Measurements from ENCODE around the gene RRP12.
"Not testable (repeated sequence)": the region's sequence is repeated elsewhere in the genome, so short reads cannot be mapped to it uniquely, and the experiment has no call there.

RRP12 gene

GRCh38 chr10:97407211-97407951 is 6.2 kb upstream of the RRP12 start:
- peak; percentile 79 for DNase-seq

DNA sequence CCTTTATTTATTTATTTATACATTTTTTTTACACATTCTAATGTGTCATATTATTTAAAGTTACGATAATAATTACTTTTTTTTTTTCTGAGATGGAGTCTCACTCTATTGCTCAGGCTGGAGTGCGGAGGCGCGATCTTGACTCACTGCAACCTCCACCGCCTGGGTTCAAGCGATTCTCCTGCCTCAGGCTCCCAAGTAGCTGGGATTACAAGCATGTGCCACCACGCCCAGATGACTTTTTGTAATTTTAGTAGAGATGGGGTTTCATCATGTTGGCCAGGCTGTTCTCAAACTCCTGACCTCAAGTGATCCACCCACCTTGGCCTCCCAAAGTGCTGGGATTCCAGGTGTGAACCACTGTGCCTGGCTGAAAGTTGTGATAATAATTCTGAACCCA is 5.3 kb upstream of the RRP12 start:
- not testable (repeated sequence) for DNase-seq

DNA sequence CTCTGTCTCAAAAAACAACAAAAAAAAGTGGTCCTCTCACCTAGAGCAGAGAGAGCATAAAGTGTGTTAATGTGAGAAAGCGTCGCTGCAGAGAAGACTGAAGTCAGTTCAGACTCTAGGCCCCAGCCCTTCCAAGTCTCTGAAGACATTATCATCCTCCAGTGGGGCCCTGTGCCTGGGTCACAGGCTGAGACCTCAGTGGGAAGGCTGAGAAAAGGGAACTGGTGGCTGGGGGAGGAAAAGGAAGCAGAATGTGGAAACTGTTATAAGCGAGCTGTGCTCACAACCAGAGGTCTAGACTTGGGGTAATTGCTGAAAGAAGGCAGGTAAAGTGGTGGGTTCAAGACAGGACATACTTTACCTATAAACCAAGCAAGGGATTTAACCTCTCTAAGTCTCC is 4.9 kb upstream of the RRP12 start:
- DNase-seq, result no peak

DNA sequence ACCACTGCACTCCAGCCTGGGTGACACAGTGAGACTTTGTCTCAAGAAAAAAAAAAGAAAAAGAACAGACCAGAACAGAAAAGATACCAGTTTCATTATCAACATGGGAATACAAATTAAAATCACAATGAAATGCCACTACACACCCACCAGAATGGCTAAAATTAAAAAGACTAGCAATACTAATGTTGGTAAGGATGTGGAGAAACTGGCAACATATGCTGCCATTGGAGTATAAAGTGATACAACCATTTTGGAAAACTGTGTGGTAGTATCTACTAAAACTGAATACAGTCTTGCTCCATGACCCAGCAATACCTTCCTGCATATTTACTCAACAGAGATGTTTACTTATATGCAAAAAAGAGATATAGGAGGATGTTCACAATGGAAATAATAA is 2.9 kb upstream of the RRP12 start:
- no peak for DNase-seq

- DNase-seq, result no peak
Measured at GRCh38 chr10:97401455-97401919, 347 bp upstream of the RRP12 start.

DNA sequence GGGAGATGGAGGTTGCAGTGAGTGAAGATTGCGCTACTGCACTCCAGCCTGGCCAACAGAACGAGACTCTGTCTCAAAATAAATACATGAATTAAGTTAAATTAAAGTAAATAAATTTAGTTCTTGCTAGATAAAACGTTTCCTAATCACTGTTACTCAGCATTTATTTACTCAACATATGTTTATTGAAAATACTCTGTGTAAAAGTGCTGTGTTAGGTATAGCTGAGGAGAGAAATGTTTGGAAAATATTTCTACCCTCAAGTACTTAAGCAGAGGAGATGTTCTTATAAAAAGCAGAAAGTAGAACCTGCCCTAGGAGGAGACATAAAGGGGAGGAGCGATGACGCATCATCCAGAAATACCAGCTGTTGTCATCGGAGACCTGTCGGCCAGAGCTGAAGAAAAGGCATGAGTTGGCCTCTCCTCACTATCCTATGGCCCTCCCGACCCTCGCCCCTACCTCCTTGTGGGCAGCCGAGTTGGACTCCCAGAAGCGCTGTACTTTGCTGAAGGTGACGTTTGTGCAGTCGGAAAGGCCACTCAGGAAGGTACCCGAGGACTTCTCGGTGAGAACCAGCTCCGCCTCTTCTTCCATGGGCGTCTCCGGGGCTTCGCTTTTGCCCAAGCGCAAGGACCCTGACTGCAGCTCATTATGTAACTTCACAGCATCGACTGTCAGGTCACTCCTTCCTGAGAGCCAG is 1.1 kb downstream of the RRP12 start:
- DNase-seq, result no peak

GRCh38 chr10:97396056-97396455 is 5.1 kb downstream of the RRP12 start:
- no peak for DNase-seq

DNA sequence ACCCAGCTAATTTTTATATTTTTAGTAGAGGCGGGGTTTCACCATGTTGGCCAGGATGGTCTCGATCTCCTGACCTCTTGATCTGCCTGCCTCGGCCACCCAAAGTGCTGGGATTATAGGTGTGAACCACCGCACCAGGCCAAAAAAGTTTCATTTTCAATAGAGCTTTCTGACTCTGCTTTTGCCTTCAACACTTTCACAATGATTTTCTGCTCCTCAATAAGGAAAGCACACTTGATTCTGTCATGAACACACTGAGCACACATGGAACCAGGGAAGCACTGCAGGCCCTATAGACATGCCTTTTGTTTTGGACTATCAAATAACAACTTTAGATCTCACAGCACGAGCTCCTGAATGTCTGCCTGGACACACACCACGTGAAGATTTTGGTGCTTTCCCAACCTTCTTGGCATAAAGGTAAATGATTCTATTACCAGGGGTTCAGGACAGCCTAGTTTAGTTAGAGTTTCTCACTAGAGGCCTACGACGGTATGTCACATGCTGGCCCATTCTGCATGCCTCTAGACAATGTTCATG is 8.0 kb downstream of the RRP12 start:
- no peak for DNase-seq

DNA sequence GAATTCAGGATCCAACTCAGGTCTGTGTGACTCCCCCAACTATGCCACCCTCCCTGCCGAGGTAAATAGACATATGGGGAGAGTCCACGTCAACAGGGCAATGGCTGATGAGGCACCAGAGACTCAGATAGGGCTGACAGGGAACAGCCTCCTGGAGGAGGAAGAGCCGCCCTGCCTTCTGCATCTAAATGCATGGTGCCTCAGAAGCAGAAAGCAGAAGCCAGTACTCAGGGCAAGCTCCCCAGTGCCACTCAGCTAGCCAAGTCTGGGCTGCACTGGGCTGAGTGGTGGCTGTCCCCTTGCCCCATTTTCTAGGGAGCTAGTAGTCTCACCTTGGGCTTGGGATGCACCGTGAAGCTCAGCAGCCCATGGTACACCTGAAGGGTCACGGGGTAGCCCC is 11.0 kb downstream of the RRP12 start:
- DNase-seq, result no peak

DNA sequence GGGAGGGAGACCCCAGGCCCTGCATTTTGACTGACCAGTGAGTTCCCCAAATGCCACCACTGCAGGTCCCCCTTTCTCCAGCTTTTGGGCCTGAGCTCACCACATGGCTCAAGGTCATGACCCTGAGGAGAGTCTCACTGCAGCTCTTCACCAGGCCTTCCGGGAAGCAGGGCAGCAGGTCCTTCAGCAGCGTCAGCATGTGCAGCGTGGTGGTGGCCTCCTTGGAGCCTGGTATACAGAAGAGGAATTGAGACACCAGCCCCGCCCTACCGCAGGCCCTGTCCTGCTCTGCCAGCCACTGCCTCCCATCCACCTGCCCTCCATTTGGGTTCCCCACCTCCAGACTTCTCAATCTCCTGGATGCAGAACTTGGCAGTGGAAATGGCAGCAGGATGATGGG is 13.0 kb downstream of the RRP12 start:
- no peak for DNase-seq

DNA sequence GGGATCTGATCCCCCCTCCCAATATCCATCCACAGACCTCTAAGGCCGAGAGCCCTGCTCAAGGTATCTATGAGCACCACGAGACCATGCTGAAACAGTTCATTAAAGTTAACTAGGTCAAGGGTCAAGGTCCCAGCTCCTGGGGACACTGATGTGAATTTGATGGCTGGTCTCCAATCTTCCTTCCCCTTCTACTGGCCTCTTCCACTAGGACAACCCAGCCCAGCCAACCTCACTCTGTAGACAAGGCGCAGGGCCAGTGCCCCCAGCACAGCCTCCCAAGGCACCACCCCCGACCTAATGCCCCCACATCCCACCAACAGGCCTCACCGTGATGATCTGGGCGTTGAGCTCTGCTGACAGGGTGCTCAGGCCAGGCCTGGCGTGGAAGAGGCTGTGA is 15.6 kb downstream of the RRP12 start:
- no peak for DNase-seq

DNA sequence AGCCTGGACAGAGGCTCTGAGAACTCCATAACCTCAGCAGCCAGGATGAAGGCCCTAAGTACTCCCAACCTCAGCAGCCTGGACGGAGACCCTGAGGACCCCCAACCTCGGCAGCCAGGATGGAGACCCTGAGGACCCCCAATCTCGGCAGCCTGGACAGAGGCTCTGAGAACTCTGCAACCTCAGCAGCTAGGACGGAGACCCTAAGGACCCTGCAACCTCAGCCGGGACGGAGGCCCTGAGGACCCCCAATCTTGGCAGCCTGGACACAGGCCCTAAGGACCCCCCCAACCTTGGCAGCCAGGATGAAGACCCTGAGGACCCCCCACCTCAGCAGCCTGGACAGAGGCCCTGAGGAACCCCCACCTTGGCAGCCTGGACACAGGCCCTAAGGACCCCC is 16.5 kb downstream of the RRP12 start:
- DNase-seq, result no peak

DNA sequence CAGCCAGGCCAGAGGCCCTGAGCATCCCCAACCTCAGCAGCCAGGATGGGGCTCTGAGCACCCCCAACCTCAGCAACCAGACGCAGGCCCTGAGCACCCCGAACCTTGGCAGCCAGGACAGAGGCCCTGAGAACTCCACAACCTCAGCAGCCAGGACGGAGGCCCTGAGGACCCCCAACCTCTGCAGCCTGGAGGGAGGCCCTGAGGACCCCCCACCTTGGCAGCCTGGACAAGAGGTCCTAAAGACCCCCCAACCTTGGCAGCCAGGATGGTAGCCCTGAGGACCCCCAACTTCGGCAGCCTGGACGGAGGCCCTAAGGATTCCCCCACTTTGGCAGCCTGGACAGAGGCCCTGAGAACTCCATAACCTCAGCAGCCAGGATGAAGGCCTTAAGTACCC is 17.0 kb downstream of the RRP12 start:
- no peak for DNase-seq

DNA sequence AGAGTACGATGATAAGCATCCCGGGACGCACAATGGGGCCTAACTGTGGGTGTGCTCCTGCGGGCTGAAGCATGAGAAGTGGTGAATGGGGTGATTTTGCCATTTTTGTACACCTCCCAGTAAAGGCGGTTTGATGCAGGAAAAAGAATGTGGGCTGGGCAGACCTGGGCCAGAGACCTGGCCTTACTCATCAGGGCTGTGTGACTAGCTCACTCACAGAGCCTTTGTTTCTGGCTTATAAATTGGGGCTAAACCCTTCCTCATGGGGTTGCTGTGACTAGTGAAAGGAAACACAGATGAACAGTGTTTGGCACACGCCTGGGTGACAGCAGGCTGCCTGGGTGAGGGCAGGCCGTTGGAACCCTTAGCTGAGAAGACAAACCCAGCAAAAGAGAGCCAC is 18.0 kb downstream of the RRP12 start:
- DNase-seq, result no peak

- DNase-seq, result no peak
Measured at GRCh38 chr10:97381626-97382025, 19.5 kb downstream of the RRP12 start.

GRCh38 chr10:97380516-97380915 is 20.6 kb downstream of the RRP12 start:
- DNase-seq, result no peak

DNA sequence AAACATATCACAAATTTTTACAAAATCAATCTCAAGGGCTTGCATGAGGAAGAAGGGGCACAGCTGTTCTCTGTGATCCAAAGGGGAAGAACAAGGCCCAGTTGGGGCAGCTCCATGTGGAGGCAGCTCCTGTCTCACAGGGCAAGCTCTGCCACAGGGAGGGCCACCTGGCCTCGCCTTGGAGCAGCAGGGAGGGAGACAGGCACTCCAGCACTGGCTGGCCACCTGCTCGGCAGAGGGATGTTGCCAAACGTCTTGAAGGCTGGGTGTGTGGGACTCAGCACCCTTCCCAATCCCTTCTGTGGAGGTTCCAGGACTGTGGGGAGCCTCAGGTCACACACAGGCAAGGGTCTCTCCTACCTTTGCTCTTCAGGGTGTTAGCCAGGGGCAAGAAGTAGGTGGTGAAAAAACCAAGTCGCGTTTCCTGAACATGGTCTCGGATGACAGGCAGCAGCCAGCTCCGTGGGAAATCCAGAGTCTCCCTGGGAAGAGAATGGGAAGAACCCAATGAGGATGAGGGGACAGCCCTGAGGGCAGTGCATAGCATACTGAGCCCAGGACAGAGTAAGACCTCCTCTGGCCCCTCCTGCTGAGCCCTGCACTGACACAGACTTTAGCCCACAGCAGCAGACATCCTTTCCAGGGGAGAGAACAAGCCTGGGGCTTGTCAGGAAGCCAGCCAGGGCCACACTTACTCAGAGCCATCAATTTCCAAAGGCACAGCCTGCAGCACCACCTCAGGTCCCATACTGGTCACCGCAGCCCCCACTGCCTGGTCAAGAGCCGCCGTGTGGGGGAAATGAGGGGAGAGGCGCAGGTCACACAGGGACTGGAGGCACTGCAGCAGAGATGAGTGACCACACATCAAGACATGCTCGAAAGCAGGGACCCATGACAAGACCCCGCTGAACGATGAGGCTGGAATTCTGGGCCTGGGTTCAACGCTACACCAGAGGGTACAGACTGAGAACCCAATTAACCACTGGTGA is 21.9 kb downstream of the RRP12 start:
- no peak for DNase-seq

DNA sequence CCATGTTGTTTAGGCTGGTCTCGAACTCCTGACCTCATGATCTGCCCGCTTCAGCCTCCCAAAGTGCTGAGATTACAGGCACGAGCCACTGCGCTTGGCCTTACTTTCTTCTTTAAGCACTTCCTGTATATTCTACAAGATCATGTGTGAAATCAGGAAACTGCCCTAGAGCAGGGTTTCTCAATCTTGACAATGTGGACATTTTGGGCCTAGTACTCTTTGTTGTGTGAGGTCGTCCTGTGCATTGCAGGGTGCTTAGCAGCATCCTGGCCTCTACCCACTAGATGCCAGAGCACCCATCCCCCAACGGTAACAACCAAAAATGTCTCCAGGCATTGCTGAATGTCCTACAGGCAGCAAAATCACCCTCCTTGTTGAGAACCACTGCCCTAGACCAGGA is 24.7 kb downstream of the RRP12 start:
- DNase-seq, result no peak

DNA sequence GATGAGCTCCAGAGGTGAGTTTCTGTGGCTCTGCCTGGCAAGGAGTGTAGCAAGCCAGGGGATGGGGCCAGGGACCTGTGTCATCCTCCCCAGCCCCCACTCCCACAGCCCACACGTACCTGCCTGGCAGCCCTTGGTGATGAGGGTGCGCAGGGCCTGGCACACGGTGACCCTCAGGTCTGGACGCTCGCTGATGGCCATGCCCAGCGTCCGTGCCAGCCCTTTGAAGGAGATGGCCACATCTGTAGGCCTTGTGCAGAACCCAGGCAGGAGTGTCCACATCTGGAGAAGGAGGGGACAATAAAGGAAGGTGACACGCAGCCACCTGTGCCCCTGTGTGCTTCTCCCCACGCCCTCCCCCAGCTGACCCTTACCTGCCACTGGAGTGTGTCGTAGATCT is 27.7 kb downstream of the RRP12 start:
- no peak for DNase-seq

GRCh38 chr10:97372233-97372875 is 28.8 kb downstream of the RRP12 start:
- no peak for DNase-seq

DNA sequence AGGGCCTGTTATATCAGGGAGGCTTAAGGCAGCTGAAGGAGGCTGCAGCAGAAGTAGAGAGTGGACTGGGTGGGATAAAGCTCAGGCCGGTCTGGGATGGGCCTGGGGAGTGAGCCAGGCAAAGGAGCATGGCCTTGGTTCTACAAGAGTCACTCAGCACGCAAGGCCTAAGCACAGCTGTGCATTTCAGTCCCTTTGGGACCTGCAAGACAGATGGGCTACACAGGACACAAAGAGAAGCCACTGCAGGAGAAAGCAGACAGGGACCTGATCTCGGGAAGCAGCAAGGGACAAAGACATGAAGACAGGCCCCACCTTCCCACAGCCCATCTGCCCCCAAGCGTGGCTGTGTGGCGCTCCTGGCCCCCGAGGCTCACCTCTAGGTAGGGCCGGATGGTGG is 29.4 kb downstream of the RRP12 start:
- no peak for DNase-seq

- no peak for DNase-seq
Measured at GRCh38 chr10:97367126-97367649, 34.0 kb downstream of the RRP12 start.

Data from DMS 273 treated with DMSO at 0.1 percent for 48 hours (cell line).